ENCODE results near the gene TDRD5.

The TDRD5 gene

GRCh38 chr1:179714159-179714558, 122.5 kb downstream of the TDRD5 start:
- TF ChIP-seq, protein P1, sequence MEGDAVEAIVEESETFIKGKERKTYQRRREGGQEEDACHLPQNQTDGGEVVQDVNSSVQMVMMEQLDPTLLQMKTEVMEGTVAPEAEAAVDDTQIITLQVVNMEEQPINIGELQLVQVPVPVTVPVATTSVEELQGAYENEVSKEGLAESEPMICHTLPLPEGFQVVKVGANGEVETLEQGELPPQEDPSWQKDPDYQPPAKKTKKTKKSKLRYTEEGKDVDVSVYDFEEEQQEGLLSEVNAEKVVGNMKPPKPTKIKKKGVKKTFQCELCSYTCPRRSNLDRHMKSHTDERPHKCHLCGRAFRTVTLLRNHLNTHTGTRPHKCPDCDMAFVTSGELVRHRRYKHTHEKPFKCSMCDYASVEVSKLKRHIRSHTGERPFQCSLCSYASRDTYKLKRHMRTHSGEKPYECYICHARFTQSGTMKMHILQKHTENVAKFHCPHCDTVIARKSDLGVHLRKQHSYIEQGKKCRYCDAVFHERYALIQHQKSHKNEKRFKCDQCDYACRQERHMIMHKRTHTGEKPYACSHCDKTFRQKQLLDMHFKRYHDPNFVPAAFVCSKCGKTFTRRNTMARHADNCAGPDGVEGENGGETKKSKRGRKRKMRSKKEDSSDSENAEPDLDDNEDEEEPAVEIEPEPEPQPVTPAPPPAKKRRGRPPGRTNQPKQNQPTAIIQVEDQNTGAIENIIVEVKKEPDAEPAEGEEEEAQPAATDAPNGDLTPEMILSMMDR (IDR thresholded peaks at IDR 0.05), result no peak
- TF ChIP-seq ZFX (IDR thresholded peaks at IDR 0.05; ENCODE audit: borderline replicate concordance), result no peak
- no peak overlapping the region for H3K27ac ChIP-seq

GRCh38 chr1:179714623-179715022, 123.0 kb downstream of the TDRD5 start:
- TF ChIP-seq ZFX (IDR thresholded peaks at IDR 0.05; ENCODE audit: borderline replicate concordance), result no peak
- TF ChIP-seq, protein P1 (IDR thresholded peaks at IDR 0.05), result no peak

DNA sequence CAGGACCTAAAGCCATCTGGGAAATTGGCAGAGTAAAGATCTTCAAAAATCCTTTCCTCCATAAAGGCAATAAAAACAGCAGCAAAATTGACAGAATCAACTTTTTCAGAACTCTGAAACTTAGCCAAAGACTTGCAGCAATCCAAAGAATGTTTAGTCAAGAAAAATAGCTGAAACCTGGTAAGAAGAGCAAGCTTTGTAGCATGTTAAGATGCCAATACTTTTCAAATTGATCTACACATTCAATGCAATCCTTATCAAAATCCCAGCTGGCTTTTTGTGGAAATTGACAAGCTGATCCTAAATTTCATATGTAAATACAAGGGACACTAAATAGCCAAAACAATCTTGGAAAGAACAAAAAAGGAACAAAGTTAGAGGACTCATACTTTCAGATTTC, 127.6 kb downstream of the TDRD5 start:
- H3K27ac ChIP-seq, result no peak overlapping the region
- no peak for TF ChIP-seq ZFX (IDR thresholded peaks at IDR 0.05; ENCODE audit: borderline replicate concordance)
- TF ChIP-seq, protein P1 (IDR thresholded peaks at IDR 0.05), result no peak

More at GRCh38 chr1:179714623-179715022, 123.0 kb downstream of the TDRD5 start:
- H3K27ac ChIP-seq, result no peak overlapping the region

GRCh38 chr1:179728271-179728670, 136.6 kb downstream of the TDRD5 start:
- no peak overlapping the region for H3K27ac ChIP-seq
- TF ChIP-seq, protein P1 (IDR thresholded peaks at IDR 0.05), result no peak
- TF ChIP-seq ZFX (IDR thresholded peaks at IDR 0.05; ENCODE audit: borderline replicate concordance), result no peak

DNA sequence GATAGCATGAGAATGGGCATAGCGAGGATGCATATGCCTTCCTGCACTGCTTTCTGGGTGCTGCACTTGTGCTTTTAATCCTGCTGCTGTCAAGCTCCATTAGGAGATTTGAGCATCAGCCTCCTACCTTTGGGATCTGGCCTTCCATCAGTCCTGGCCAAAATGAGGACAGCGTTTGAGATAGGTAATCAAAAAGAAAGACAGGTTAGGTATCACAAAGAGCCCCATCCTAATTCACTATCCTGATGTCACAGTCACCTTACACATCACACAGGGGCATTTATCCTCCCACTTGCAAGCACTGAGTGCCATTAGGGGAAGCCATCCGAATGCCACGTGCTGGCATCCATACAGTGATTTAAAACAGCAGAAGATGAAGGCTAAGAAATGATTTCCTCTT, 138.2 kb downstream of the TDRD5 start:
- no peak for TF ChIP-seq ZFX (IDR thresholded peaks at IDR 0.05; ENCODE audit: borderline replicate concordance)
- TF ChIP-seq, protein P1 (IDR thresholded peaks at IDR 0.05), result no peak
- no peak overlapping the region for H3K27ac ChIP-seq

DNA sequence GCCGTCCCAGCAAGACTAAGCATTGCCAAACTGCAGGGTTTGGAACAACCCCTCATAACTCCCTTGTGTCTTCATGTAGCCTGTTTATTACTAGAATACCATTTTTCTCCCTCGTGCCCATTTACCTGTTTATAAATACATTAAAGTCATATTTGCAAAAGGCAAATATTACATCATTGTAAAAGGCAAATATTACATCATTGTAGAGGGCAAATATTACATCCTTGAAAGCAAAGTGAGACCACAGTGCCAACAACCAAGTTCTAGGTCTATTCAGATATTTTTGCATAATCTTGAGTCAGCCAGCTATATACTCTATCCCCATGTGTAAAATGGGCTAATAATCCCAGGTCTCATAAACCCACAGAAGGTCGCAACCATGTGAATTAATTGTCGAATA, 140.0 kb downstream of the TDRD5 start:
- no peak overlapping the region for H3K27ac ChIP-seq
- no peak for TF ChIP-seq ZFX (IDR thresholded peaks at IDR 0.05; ENCODE audit: borderline replicate concordance)
- TF ChIP-seq, protein P1 (IDR thresholded peaks at IDR 0.05), result no peak

Measured in 22Rv1 (cell line).